Thyroid gland (tissue), 4 donors: ENCODE measurements around the gene XK.

Source experiments
- POLR2A ChIP-seq, 2 donors: fragments of 450-650 bp; IDR thresholded peaks; one replicate each; pipeline ENCODE4 v1.6.1; 2017; ENCODE audit warnings: antibody characterized with exemption in 2 of 2, mild to moderate bottlenecking in 2 of 2, moderate library complexity in 1 of 2
- TF ChIP-seq, protein P1 (sequence below), 6 experiments: fragments of 200-600 bp in 3 of 6; fragments of 450-650 bp in 3 of 6; sonication (generic) in 3 of 6; IDR thresholded peaks; one replicate each; pipeline ENCODE4 v1.5.1; 2016 to 2019; ENCODE audit warnings: antibody characterized with exemption in 6 of 6, mild to moderate bottlenecking in 2 of 6, inconsistent platforms in 1 of 6, moderate library complexity in 1 of 6

DNA sequence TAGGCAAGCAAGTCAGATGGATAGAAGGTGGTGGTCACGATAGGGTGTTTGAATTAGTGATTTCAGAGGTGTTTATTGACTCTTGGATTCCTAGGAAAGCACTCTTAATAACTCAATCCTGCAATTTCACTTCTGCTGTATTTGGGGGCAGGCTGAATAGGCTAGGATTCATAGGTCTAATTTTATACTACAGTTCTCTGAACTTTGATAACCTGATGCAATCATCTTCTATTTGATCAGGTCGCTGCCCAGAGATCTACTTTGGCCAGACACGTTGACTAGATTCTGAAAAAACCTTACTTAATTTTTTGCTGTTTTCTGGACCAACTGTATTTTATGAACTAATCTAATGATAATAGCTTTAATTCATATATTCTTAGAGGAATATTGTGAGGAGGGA is 26.4 kb downstream of the XK start:
- TF ChIP-seq, protein P1, sequence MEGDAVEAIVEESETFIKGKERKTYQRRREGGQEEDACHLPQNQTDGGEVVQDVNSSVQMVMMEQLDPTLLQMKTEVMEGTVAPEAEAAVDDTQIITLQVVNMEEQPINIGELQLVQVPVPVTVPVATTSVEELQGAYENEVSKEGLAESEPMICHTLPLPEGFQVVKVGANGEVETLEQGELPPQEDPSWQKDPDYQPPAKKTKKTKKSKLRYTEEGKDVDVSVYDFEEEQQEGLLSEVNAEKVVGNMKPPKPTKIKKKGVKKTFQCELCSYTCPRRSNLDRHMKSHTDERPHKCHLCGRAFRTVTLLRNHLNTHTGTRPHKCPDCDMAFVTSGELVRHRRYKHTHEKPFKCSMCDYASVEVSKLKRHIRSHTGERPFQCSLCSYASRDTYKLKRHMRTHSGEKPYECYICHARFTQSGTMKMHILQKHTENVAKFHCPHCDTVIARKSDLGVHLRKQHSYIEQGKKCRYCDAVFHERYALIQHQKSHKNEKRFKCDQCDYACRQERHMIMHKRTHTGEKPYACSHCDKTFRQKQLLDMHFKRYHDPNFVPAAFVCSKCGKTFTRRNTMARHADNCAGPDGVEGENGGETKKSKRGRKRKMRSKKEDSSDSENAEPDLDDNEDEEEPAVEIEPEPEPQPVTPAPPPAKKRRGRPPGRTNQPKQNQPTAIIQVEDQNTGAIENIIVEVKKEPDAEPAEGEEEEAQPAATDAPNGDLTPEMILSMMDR (IDR thresholded peaks at IDR 0.05) = no peak
- no peak for TF ChIP-seq POLR2A (IDR thresholded peaks at IDR 0.05)
